NCI-H1417 (cell line): ENCODE results near the gene AMN.
"Not testable (repeated sequence)": the region's sequence is repeated elsewhere in the genome, so short reads cannot be mapped to it uniquely, and the experiment has no call there.

ENCODE experiments used
- DNase-seq, 3 experiments: peaks; one replicate each; lab custom pipeline; 2025; lab: John Stamatoyannopoulos, UW

AMN gene

GRCh38 chr14:102922490-102923200 is at the start of gene AMN:
TSS of gene AMN (plus strand) at chr14:102922663. CDS start at chr14:102922689, 26 bp downstream.
- DNase-seq = no peak

- DNase-seq = no peak
Measured at GRCh38 chr14:102873131-102873530, 49.3 kb upstream of the AMN start.

- no peak for DNase-seq
Measured at GRCh38 chr14:102873546-102874061, 48.9 kb upstream of the AMN start.

- peak in 1 of 3 experiments; percentile 8 for DNase-seq
Measured at GRCh38 chr14:102875652-102876051, 46.8 kb upstream of the AMN start.

GRCh38 chr14:102877511-102877910 is 45.0 kb upstream of the AMN start:
- DNase-seq = not testable (repeated sequence)

GRCh38 chr14:102878174-102878969 is 44.1 kb upstream of the AMN start:
- DNase-seq = no peak

- DNase-seq = no peak
Measured at GRCh38 chr14:102878970-102879460, 43.4 kb upstream of the AMN start.

GRCh38 chr14:102882226-102882906 is 40.1 kb upstream of the AMN start:
- peak in 1 of 3 experiments; percentile 71 for DNase-seq

- no peak for DNase-seq
Measured at GRCh38 chr14:102883089-102883541, 39.3 kb upstream of the AMN start.

GRCh38 chr14:102883554-102883953 is 38.9 kb upstream of the AMN start:
- DNase-seq = no peak

- DNase-seq = no peak
Measured at GRCh38 chr14:102885737-102886447, 36.6 kb upstream of the AMN start.

- no peak for DNase-seq
Measured at GRCh38 chr14:102888748-102889147, 33.7 kb upstream of the AMN start.

- DNase-seq = no peak
Measured at GRCh38 chr14:102889615-102890014, 32.8 kb upstream of the AMN start.

- DNase-seq = no peak
Measured at GRCh38 chr14:102891111-102891510, 31.4 kb upstream of the AMN start.

- no peak for DNase-seq
Measured at GRCh38 chr14:102891556-102891955, 30.9 kb upstream of the AMN start.

- no peak for DNase-seq
Measured at GRCh38 chr14:102892651-102893050, 29.8 kb upstream of the AMN start.

GRCh38 chr14:102893452-102893851 is 29.0 kb upstream of the AMN start:
- DNase-seq = no peak

- not testable (repeated sequence) for DNase-seq
Measured at GRCh38 chr14:102896735-102897134, 25.7 kb upstream of the AMN start.

GRCh38 chr14:102897299-102898027 is 25.0 kb upstream of the AMN start:
- no peak for DNase-seq

- DNase-seq = no peak
Measured at GRCh38 chr14:102898298-102898697, 24.2 kb upstream of the AMN start.
